Endodermal cell (in vitro differentiated cells): ENCODE measurements around the gene SEPTIN11. TPM values are rescaled to one million over a fixed set of nuclear protein-coding genes. Genes with fewer than 3 reads are reported as not detected.

Experiments
- DNase-seq: peaks from one replicate; pipeline ENCODE4 v3.0.0-alpha.2; 2017
- H3K27ac ChIP-seq: 2 replicates; pipeline ENCODE4 v1.5.1; 2013; ENCODE audit warnings: mild to moderate bottlenecking, low read depth, low read length, moderate library complexity
- H3K27me3 ChIP-seq: 2 replicates; pipeline ENCODE4 v1.6.1; 2013; ENCODE audit warnings: mild to moderate bottlenecking, low read length, moderate library complexity; ENCODE audit not compliant: insufficient read depth, control insufficient read depth, poor library complexity, severe bottlenecking
- H3K36me3 ChIP-seq: 2 replicates; pipeline ENCODE4 v1.7.0; 2013; ENCODE audit warnings: mild to moderate bottlenecking, low read length, moderate library complexity; ENCODE audit not compliant: control insufficient read depth, insufficient read depth
- H3K4me1 ChIP-seq: one replicate; pipeline ENCODE4 v1.7.0; 2013; ENCODE audit warnings: low read length; ENCODE audit not compliant: control insufficient read depth, insufficient read depth
- H3K4me3 ChIP-seq: 2 replicates; pipeline ENCODE4 v1.5.1; 2013; ENCODE audit warnings: mild to moderate bottlenecking, low read length, moderate library complexity
- H3K9ac ChIP-seq: 2 replicates; pipeline ENCODE4 v1.6.1; 2013; ENCODE audit warnings: mild to moderate bottlenecking, low read length, moderate library complexity; ENCODE audit not compliant: poor library complexity, severe bottlenecking; ENCODE audit errors: extremely low read depth
- H3K9me3 ChIP-seq: 2 replicates; pipeline ENCODE4 v1.6.1; 2013; ENCODE audit warnings: mild to moderate bottlenecking, low read length, moderate library complexity; ENCODE audit not compliant: control insufficient read depth
- H3K27ac Mint-ChIP-seq: 2 replicates; pipeline ENCODE4 v1.8.0; 2020; ENCODE audit warnings: mixed read lengths
- H3K27me3 Mint-ChIP-seq: 2 replicates; pipeline ENCODE4 v1.8.0; 2021; ENCODE audit warnings: mild to moderate bottlenecking, mixed read lengths; ENCODE audit not compliant: insufficient read depth
- H3K36me3 Mint-ChIP-seq: 2 replicates; pipeline ENCODE4 v1.8.0; 2020; ENCODE audit warnings: low read depth, mixed read lengths
- H3K4me1 Mint-ChIP-seq: 2 replicates; pipeline ENCODE4 v1.8.0; 2020; ENCODE audit warnings: mixed read lengths
- H3K4me3 Mint-ChIP-seq: 2 replicates; pipeline ENCODE4 v1.8.0; 2020; ENCODE audit warnings: mild to moderate bottlenecking, moderate library complexity, mixed read lengths
- H3K9me3 Mint-ChIP-seq: 2 replicates; pipeline ENCODE4 v1.8.0; 2020; ENCODE audit warnings: mild to moderate bottlenecking, mixed read lengths
- WGBS, 2 experiments: methylation state at CpG; one replicate each; pipeline versions ENCODE4 v1.1.5 to v1.1.7; 2013; ENCODE audit warnings: missing lambda C conversion rate in 2 of 2, mixed read lengths in 1 of 2; ENCODE audit not compliant: insufficient coverage in 1 of 2, insufficient read length in 1 of 2; 5-methylcytosine and 5-hydroxymethylcytosine counted together
- total RNA-seq, 2 donors: library from RNA; stranded (reverse); fragmentation: NEBNext Ultra II Directional in 1 of 2; extraction: Animal tissue kit (Norgen Biotek cat#: 25700) in 1 of 2; gene quantifications; 2 replicates in 1 of 2; 3 replicates in 1 of 2; pipeline ENCODE4 v1.2.1, GENCODE V29; 2021
- TF ChIP-seq, protein P1 (sequence below): fragments of 200-600 bp; sonication (generic); conservative IDR thresholded peaks from 2 replicates; pipeline ENCODE4 v1.5.0; 2021; ENCODE audit warnings: antibody characterized with exemption, mild to moderate bottlenecking

Gene SEPTIN11
- total RNA-seq, 2 donors from 2014 or later, result 102 to 116 TPM

DNA sequence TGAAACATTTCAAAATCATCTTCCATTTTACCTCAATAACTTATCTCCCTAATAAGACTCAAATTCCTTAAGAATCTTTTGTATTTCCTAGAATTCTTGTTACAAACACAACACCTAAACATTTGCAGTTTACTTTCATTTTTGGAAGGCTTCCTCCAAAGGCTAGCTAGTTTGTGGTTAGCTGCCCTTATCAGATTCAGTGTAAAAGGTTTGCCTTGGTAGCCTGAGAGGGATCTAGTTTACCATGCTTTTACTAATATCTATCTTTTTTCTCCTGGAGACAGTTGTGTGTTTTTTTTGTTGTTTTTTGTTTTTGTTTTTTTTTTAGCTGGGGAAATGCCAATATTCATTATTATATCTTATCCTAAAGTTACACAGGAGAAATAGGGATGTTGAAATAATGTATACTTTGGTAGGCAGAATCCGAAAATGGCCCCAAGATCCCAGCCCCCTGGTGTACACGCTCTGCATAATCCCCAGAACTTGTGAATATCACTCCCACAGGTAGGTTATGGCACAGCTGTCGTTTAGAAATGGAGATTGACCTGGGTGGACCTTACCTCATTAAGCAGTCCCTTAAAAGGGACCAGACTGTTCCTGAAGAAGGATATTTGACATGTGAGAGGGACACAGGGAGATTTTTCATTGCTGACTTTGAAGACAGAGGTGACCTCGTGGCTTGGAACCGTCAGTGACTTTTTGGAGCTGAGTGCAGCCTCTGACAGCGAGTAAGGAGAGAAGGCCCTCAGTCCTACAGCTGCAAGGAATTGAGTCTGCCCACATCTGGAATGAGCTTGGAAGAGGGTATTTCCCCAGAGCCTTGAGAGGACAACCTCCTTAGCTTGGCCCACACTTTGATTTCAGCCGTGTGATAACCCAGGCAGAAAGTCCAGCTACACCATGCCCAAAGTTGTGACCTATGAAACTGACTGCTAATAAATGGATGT is 33.4 kb downstream of the SEPTIN11 start:
- Mint-ChIP-seq H3K4me3 (no peak overlapping the region), H3K27me3 (no peaks in the 10 kb centered on the region), H3K27ac (peak overlapping the region; percentile 12), H3K9me3 (no peaks in the 10 kb centered on the region), H3K36me3 (no peaks in the 10 kb centered on the region), H3K4me1 (peaks cover 48% of the 10 kb centered on the region)
- DNase-seq, result no peak
- Histone ChIP-seq H3K4me3 (no peak overlapping the region), H3K4me1 (peaks cover 2% of the 10 kb centered on the region), H3K36me3 (peaks cover 2% of the 10 kb centered on the region), H3K9ac (no peak overlapping the region), H3K9me3 (no peaks in the 10 kb centered on the region), H3K27me3 (no peaks in the 10 kb centered on the region), H3K27ac (no peak overlapping the region)
- TF ChIP-seq, protein P1, sequence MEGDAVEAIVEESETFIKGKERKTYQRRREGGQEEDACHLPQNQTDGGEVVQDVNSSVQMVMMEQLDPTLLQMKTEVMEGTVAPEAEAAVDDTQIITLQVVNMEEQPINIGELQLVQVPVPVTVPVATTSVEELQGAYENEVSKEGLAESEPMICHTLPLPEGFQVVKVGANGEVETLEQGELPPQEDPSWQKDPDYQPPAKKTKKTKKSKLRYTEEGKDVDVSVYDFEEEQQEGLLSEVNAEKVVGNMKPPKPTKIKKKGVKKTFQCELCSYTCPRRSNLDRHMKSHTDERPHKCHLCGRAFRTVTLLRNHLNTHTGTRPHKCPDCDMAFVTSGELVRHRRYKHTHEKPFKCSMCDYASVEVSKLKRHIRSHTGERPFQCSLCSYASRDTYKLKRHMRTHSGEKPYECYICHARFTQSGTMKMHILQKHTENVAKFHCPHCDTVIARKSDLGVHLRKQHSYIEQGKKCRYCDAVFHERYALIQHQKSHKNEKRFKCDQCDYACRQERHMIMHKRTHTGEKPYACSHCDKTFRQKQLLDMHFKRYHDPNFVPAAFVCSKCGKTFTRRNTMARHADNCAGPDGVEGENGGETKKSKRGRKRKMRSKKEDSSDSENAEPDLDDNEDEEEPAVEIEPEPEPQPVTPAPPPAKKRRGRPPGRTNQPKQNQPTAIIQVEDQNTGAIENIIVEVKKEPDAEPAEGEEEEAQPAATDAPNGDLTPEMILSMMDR, result peak; percentile 35
- 90 to 95% methylated on average over 7 of the region's 7 CpGs for WGBS, 2 experiments

DNA sequence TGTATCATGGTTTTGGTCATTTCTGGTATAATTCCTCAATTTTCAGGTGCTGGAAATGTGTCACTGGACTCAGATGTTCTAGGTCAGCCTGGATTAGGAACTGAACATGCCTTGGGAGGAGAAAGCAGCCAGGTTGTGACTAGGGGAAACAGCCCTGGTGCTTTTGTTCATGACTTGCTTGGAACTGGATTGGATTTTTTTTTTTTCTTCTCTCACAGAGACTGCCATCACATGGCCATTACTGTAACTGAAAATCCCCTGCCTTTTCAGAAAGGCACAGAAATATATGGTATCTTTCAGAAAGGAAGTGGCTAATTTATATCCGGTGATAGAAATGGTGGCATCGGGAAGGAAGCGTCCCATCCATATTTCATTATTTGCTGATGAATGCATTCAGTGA is 34.6 kb downstream of the SEPTIN11 start:
- Histone ChIP-seq H3K36me3 (peaks cover 12% of the 10 kb centered on the region), H3K27ac (no peak overlapping the region), H3K27me3 (no peaks in the 10 kb centered on the region), H3K9ac (no peak overlapping the region), H3K4me1 (peaks cover 2% of the 10 kb centered on the region), H3K4me3 (no peak overlapping the region), H3K9me3 (no peaks in the 10 kb centered on the region)
- no peak overlapping the region for H3K4me3 Mint-ChIP-seq
- 90 to 92% methylated on average over 3 of the region's 3 CpGs for WGBS, 2 experiments
- H3K4me1 Mint-ChIP-seq, result peaks cover 44% of the 10 kb centered on the region
- no peaks in the 10 kb centered on the region for H3K9me3 Mint-ChIP-seq
- H3K36me3 Mint-ChIP-seq, result no peaks in the 10 kb centered on the region
- TF ChIP-seq, protein P1, result peak; percentile 67
- no peaks in the 10 kb centered on the region for H3K27me3 Mint-ChIP-seq
- no peak for DNase-seq
- peak overlapping the region; percentile 49 for H3K27ac Mint-ChIP-seq

DNA sequence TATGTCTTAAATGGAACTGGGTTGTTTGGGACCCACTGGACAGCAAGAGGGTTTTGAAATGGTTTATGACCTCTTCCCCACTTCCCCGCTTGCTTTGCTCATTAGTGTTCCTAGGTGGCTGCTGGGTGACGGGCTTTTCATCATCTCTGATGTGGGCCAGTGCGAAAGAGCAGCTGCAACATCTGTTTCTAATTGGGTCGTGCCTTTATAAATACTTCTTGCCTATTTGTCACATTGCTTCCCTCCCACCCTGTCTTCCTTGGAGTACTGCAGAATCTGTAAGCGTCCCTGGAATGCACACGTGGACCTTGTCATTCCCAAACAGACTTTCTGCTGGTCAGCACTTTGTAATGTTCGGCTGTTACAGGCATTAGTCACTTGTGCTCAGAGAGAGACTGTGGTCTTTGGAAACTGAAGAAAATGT is 35.2 kb downstream of the SEPTIN11 start:
- Histone ChIP-seq H3K4me3 (no peak overlapping the region), H3K9me3 (peaks cover 6% of the 10 kb centered on the region), H3K4me1 (peaks cover 2% of the 10 kb centered on the region), H3K27ac (no peak overlapping the region), H3K9ac (no peak overlapping the region), H3K36me3 (peaks cover 18% of the 10 kb centered on the region), H3K27me3 (no peaks in the 10 kb centered on the region)
- H3K4me3 Mint-ChIP-seq, result no peak overlapping the region
- H3K4me1 Mint-ChIP-seq, result peaks cover 44% of the 10 kb centered on the region
- peaks cover 2% of the 10 kb centered on the region for H3K36me3 Mint-ChIP-seq
- H3K27me3 Mint-ChIP-seq, result no peaks in the 10 kb centered on the region
- no peak overlapping the region for H3K27ac Mint-ChIP-seq
- peaks cover 2% of the 10 kb centered on the region for H3K9me3 Mint-ChIP-seq
- DNase-seq, result no peak
- WGBS, 2 experiments, result 72 to 73% methylated on average over 7 of the region's 7 CpGs
- TF ChIP-seq, protein P1, result no peak
